ENCODE results near the gene ARAP1.

ARAP1 gene

GRCh38 chr11:72702096-72702495 lies 50.1 kb downstream of the ARAP1 start:
- no peak overlapping the region for H3K4me3 ChIP-seq (replicated peaks; ENCODE audit: insufficient read depth, low read length)
- no peak overlapping the region for H3K27ac ChIP-seq (replicated peaks)
- TF ChIP-seq SPI1 (IDR thresholded peaks at IDR 0.05; ENCODE audit: borderline replicate concordance, low read depth) (no peak), GABPA (IDR thresholded peaks at IDR 0.05; ENCODE audit: low read depth) (no peak), CTCF (IDR thresholded peaks at IDR 0.05; ENCODE audit: insufficient read depth, low read length) (no peak), REST (IDR thresholded peaks at IDR 0.05; ENCODE audit: insufficient replicate concordance, low read depth) (no peak), POLR2AphosphoS5 (IDR thresholded peaks at IDR 0.05; ENCODE audit: low read depth) (no peak)
- no peak for DNase-seq (ENCODE audit: low read depth in 1 of 2, low spot score in 1 of 2)
- H3K27me3 ChIP-seq (ENCODE audit: insufficient read depth, poor library complexity, severe bottlenecking) = no peaks in the 10 kb centered on the region

GRCh38 chr11:72701466-72701865 lies 50.7 kb downstream of the ARAP1 start:
- no peak for TF ChIP-seq POLR2AphosphoS5 (IDR thresholded peaks at IDR 0.05; ENCODE audit: low read depth)
- TF ChIP-seq CTCF (IDR thresholded peaks at IDR 0.05; ENCODE audit: insufficient read depth, low read length) = no peak
- no peak for TF ChIP-seq SPI1 (IDR thresholded peaks at IDR 0.05; ENCODE audit: borderline replicate concordance, low read depth)
- no peak overlapping the region for H3K4me3 ChIP-seq (replicated peaks; ENCODE audit: insufficient read depth, low read length)
- no peak for DNase-seq (ENCODE audit: low read depth in 1 of 2, low spot score in 1 of 2)
- H3K27me3 ChIP-seq (ENCODE audit: insufficient read depth, poor library complexity, severe bottlenecking) = no peaks in the 10 kb centered on the region
- no peak overlapping the region for H3K27ac ChIP-seq (replicated peaks)

- no peak overlapping the region for H3K4me3 ChIP-seq (replicated peaks; ENCODE audit: insufficient read depth, low read length)
- H3K27ac ChIP-seq (replicated peaks) = no peak overlapping the region
- no peak for DNase-seq (ENCODE audit: low read depth in 1 of 2, low spot score in 1 of 2)
- no peaks in the 10 kb centered on the region for H3K27me3 ChIP-seq (ENCODE audit: insufficient read depth, poor library complexity, severe bottlenecking)
- TF ChIP-seq POLR2AphosphoS5 (IDR thresholded peaks at IDR 0.05; ENCODE audit: low read depth) = no peak
- TF ChIP-seq SPI1 (IDR thresholded peaks at IDR 0.05; ENCODE audit: borderline replicate concordance, low read depth) = no peak
- no peak for TF ChIP-seq GABPA (IDR thresholded peaks at IDR 0.05; ENCODE audit: low read depth)
- no peak for TF ChIP-seq REST (IDR thresholded peaks at IDR 0.05; ENCODE audit: insufficient replicate concordance, low read depth)
- no peak for TF ChIP-seq CTCF (IDR thresholded peaks at IDR 0.05; ENCODE audit: insufficient read depth, low read length)
These were observed 52.1 kb downstream of the ARAP1 start for GRCh38 chr11:72700146-72700545.

GRCh38 chr11:72697814-72698213 lies 54.4 kb downstream of the ARAP1 start:
- Histone ChIP-seq H3K27ac (replicated peaks) (no peak overlapping the region), H3K27me3 (ENCODE audit: insufficient read depth, poor library complexity, severe bottlenecking) (no peaks in the 10 kb centered on the region), H3K4me3 (replicated peaks; ENCODE audit: insufficient read depth, low read length) (no peak overlapping the region)
- no peak for DNase-seq (ENCODE audit: low read depth in 1 of 2, low spot score in 1 of 2)
- TF ChIP-seq REST (IDR thresholded peaks at IDR 0.05; ENCODE audit: insufficient replicate concordance, low read depth) (no peak), SPI1 (IDR thresholded peaks at IDR 0.05; ENCODE audit: borderline replicate concordance, low read depth) (no peak), POLR2AphosphoS5 (IDR thresholded peaks at IDR 0.05; ENCODE audit: low read depth) (no peak), CTCF (IDR thresholded peaks at IDR 0.05; ENCODE audit: insufficient read depth, low read length) (no peak)
